ENCODE data around the gene PDE4D.

PDE4D gene

DNA sequence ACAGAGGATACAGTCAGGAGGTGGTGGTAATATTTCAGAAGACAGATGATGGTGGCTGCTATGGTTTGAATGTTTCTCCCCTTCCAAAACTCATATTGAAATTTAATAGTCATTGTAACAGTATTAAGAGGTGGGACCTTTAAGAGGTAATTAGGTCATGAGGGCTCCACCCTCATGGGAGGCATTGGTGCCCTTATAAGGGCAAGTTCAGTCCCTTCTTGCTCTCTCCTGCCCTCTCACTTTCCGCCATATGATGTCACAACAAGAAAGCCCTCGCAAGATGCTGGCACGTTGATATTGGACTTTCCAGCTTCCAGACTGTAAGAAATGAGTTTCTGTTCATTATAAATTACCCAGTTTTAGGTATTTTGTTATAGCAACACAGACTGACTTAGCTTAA is 274.9 kb downstream of the PDE4D start:
- TF ChIP-seq ZFP3 (CRISPR knock-in tag; IDR thresholded peaks at IDR 0.05) (no peak), CSDC2 (CRISPR knock-in tag; IDR thresholded peaks at IDR 0.05) (no peak), ZNF70 (CRISPR knock-in tag; IDR thresholded peaks at IDR 0.05) (no peak), ZFP30 (CRISPR knock-in tag; IDR thresholded peaks at IDR 0.05) (no peak), RARB (CRISPR knock-in tag; IDR thresholded peaks at IDR 0.05) (no peak), ESRRG (CRISPR knock-in tag; IDR thresholded peaks at IDR 0.05) (no peak), ZNF8 (CRISPR knock-in tag; IDR thresholded peaks at IDR 0.05) (no peak)
- ATAC-seq = no peak

DNA sequence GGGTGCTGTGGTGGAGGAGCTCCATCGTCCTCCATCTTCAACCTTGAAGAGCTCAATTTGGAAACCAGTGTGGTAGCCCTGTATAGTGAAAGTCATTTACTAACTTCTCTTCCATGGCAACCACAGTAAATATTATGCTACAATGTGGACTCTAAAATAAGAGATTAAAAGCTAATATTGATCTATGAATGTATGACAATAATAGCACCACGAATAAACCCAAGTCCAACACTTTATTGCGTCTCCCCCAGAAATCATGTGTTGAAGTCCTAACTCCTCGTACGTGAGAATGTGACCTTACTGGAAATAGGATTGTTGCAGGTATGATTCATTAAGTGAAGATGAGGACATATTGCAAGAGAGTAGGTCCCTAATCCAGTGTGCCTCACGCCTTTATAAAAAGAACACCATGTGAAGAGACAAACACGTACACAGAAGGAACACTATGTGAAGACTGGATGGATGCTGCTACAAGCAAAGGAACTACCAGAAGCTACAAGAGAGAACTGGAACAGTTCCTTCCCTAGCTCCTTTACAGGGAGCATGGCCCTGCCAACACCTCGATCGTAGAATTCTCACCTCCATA is 276.2 kb downstream of the PDE4D start:
- ATAC-seq = no peak
- TF ChIP-seq ZFP30 (CRISPR knock-in tag; IDR thresholded peaks at IDR 0.05) = no peak
- TF ChIP-seq CSDC2 (CRISPR knock-in tag; IDR thresholded peaks at IDR 0.05) = no peak
- TF ChIP-seq, protein P1, sequence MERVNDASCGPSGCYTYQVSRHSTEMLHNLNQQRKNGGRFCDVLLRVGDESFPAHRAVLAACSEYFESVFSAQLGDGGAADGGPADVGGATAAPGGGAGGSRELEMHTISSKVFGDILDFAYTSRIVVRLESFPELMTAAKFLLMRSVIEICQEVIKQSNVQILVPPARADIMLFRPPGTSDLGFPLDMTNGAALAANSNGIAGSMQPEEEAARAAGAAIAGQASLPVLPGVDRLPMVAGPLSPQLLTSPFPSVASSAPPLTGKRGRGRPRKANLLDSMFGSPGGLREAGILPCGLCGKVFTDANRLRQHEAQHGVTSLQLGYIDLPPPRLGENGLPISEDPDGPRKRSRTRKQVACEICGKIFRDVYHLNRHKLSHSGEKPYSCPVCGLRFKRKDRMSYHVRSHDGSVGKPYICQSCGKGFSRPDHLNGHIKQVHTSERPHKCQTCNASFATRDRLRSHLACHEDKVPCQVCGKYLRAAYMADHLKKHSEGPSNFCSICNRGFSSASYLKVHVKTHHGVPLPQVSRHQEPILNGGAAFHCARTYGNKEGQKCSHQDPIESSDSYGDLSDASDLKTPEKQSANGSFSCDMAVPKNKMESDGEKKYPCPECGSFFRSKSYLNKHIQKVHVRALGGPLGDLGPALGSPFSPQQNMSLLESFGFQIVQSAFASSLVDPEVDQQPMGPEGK (CRISPR knock-in tag; IDR thresholded peaks at IDR 0.05; ENCODE audit: borderline replicate concordance) = no peak
- TF ChIP-seq RARB (CRISPR knock-in tag; IDR thresholded peaks at IDR 0.05) = no peak
- no peak for TF ChIP-seq OSR1 (CRISPR knock-in tag; IDR thresholded peaks at IDR 0.05)
- TF ChIP-seq, protein P2, sequence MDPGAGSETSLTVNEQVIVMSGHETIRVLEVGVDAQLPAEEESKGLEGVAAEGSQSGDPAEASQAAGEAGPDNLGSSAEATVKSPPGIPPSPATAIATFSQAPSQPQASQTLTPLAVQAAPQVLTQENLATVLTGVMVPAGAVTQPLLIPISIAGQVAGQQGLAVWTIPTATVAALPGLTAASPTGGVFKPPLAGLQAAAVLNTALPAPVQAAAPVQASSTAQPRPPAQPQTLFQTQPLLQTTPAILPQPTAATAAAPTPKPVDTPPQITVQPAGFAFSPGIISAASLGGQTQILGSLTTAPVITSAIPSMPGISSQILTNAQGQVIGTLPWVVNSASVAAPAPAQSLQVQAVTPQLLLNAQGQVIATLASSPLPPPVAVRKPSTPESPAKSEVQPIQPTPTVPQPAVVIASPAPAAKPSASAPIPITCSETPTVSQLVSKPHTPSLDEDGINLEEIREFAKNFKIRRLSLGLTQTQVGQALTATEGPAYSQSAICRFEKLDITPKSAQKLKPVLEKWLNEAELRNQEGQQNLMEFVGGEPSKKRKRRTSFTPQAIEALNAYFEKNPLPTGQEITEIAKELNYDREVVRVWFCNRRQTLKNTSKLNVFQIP (CRISPR knock-in tag; IDR thresholded peaks at IDR 0.05; ENCODE audit: borderline replicate concordance, low read depth) = no peak
- TF ChIP-seq SNAI2 (CRISPR knock-in tag; IDR thresholded peaks at IDR 0.05) = no peak
- TF ChIP-seq, protein P3, sequence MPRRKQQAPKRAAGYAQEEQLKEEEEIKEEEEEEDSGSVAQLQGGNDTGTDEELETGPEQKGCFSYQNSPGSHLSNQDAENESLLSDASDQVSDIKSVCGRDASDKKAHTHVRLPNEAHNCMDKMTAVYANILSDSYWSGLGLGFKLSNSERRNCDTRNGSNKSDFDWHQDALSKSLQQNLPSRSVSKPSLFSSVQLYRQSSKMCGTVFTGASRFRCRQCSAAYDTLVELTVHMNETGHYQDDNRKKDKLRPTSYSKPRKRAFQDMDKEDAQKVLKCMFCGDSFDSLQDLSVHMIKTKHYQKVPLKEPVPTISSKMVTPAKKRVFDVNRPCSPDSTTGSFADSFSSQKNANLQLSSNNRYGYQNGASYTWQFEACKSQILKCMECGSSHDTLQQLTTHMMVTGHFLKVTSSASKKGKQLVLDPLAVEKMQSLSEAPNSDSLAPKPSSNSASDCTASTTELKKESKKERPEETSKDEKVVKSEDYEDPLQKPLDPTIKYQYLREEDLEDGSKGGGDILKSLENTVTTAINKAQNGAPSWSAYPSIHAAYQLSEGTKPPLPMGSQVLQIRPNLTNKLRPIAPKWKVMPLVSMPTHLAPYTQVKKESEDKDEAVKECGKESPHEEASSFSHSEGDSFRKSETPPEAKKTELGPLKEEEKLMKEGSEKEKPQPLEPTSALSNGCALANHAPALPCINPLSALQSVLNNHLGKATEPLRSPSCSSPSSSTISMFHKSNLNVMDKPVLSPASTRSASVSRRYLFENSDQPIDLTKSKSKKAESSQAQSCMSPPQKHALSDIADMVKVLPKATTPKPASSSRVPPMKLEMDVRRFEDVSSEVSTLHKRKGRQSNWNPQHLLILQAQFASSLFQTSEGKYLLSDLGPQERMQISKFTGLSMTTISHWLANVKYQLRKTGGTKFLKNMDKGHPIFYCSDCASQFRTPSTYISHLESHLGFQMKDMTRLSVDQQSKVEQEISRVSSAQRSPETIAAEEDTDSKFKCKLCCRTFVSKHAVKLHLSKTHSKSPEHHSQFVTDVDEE (CRISPR knock-in tag; IDR thresholded peaks at IDR 0.05) = no peak
- no peak for TF ChIP-seq ARNTL (CRISPR knock-in tag; IDR thresholded peaks at IDR 0.05; ENCODE audit: borderline replicate concordance, low read depth)
- no peak for TF ChIP-seq TOX (CRISPR knock-in tag; IDR thresholded peaks at IDR 0.05; ENCODE audit: borderline replicate concordance)
- no peak for TF ChIP-seq BACH2 (CRISPR knock-in tag; IDR thresholded peaks at IDR 0.05; ENCODE audit: borderline replicate concordance)
- no peak for TF ChIP-seq TCF4 (CRISPR knock-in tag; IDR thresholded peaks at IDR 0.05; ENCODE audit: borderline replicate concordance)
- no peak for TF ChIP-seq ZNF8 (CRISPR knock-in tag; IDR thresholded peaks at IDR 0.05)

DNA sequence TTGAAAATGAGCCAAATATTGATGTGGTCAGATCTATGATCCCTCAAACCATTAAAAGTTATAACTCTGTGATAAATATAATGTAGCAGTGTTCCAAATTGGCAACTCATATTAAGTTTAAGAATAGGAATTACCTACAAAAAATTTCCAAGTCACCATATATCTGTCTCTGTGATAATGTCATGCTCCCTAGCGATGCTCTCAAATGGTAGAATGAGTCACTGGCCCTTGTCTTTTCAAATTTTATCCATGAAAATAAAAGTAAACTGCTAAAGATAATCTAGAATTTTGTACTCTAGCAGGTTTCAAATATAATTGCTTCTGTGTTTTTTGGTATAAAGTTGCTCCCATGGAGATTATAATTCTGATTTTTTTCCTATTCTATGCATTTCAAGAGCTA is 277.1 kb downstream of the PDE4D start:
- ATAC-seq = peak; percentile 77

More for the DNA sequence above, 277.1 kb downstream of the PDE4D start:
- TF ChIP-seq ZNF8 (CRISPR knock-in tag; IDR thresholded peaks at IDR 0.05) (no peak), TCF4 (CRISPR knock-in tag; IDR thresholded peaks at IDR 0.05; ENCODE audit: borderline replicate concordance) (no peak), ZFP30 (CRISPR knock-in tag; IDR thresholded peaks at IDR 0.05) (no peak), ZNF70 (CRISPR knock-in tag; IDR thresholded peaks at IDR 0.05) (no peak), ISL1 (CRISPR knock-in tag; IDR thresholded peaks at IDR 0.05) (no peak), SNAI2 (CRISPR knock-in tag; IDR thresholded peaks at IDR 0.05) (no peak)
- TF ChIP-seq, protein P1 (CRISPR knock-in tag; IDR thresholded peaks at IDR 0.05; ENCODE audit: borderline replicate concordance) = no peak
- TF ChIP-seq, protein P4, sequence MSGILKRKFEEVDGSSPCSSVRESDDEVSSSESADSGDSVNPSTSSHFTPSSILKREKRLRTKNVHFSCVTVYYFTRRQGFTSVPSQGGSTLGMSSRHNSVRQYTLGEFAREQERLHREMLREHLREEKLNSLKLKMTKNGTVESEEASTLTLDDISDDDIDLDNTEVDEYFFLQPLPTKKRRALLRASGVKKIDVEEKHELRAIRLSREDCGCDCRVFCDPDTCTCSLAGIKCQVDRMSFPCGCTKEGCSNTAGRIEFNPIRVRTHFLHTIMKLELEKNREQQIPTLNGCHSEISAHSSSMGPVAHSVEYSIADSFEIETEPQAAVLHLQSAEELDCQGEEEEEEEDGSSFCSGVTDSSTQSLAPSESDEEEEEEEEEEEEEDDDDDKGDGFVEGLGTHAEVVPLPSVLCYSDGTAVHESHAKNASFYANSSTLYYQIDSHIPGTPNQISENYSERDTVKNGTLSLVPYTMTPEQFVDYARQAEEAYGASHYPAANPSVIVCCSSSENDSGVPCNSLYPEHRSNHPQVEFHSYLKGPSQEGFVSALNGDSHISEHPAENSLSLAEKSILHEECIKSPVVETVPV (CRISPR knock-in tag; IDR thresholded peaks at IDR 0.05) = no peak

All from SK-N-SH treated with all-trans-retinoic acid at 6 μM for 48 hours (cell line).